H1 (cell line): ENCODE measurements around the gene FRMD4A. TPM values are rescaled to one million over a fixed set of nuclear protein-coding genes. Genes with fewer than 3 reads are reported as not detected.

Experiments
- EP300 ChIP-seq, 2 experiments: IDR thresholded peaks; 1 replicate in 1 of 2; 2 replicates in 1 of 2; pipeline ENCODE4 v1.6.1; 2011 to 2012; ENCODE audit warnings: low read depth in 2 of 2, low read length in 2 of 2, mild to moderate bottlenecking in 2 of 2, borderline replicate concordance in 1 of 2, inconsistent platforms in 1 of 2, moderate library complexity in 1 of 2
- EZH2 ChIP-seq: fragments of 200-600 bp; sonication (generic); IDR thresholded peaks from 2 replicates; pipeline ENCODE4 v1.7.1; 2012; ENCODE audit warnings: low read depth, mild to moderate bottlenecking, moderate library complexity, low read length, inconsistent platforms; ENCODE audit not compliant: severe bottlenecking
- TAF7 ChIP-seq: optimal IDR thresholded peaks from 2 replicates; pipeline ENCODE3; 2011; ENCODE audit warnings: low read depth, mild to moderate bottlenecking, inconsistent platforms, low read length, moderate library complexity, borderline replicate concordance
- TEAD4 ChIP-seq: IDR thresholded peaks from 2 replicates; pipeline ENCODE4 v1.6.1; 2012; ENCODE audit warnings: low read depth, low read length, inconsistent platforms, mixed read lengths
- ZNF274 ChIP-seq: IDR thresholded peaks from 2 replicates; pipeline ENCODE4 v1.7.0; 2012; ENCODE audit warnings: low read length, borderline replicate concordance; ENCODE audit errors: extremely low read depth
- polyA plus RNA-seq, 7 experiments: library from polyadenylated mRNA; depleted of rRNA in 3 of 7; stranded (reverse) in 5 of 7; unstranded in 2 of 7; fragments of >200 nt in 5 of 7; fragments of 200-250 nt in 2 of 7; gene quantifications; 1 replicate in 5 of 7; 2 replicates in 1 of 7; 4 replicates in 1 of 7; pipeline versions ENCODE4 v1.2.1 to v1.2.3, GENCODE V29; 2011 to 2013; ENCODE audit warnings: missing spikeins in 2 of 7, mixed read lengths in 2 of 7
- total RNA-seq: library from RNA; stranded (reverse); fragmentation: NEBNext Ultra II Directional; extraction: Animal tissue kit (Norgen Biotek cat#: 25700); gene quantifications from 2 replicates; pipeline ENCODE4 v1.2.1, GENCODE V29; 2021

The FRMD4A gene
- total and polyA plus RNA-seq, 2 of the 8 experiments (the other 6 are each of a cell fraction or from before 2014, with no cell fraction given) = 38.6 to 39.6 TPM

DNA sequence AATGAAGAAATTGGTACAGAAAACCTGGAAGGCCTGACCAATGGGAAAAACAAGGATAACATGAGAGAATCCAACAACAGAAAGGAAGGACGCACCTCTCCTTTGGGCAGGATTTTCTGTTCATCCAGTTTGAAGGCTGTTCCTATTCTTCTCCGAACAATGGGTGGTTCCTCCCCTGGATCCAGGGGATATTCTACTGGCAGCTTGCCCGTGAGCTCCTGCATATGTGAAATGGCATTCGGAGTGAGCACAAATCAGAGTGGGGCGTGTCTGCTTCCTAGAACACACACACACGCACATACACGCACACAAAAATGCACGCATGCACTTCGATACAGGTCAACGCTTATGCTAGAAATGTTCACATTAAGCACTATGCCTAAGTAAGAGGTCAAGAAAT, 660.4 kb downstream of the FRMD4A start (continued):
- TF ChIP-seq TEAD4 (no peak), EZH2 (no peak), TAF7 (no peak), EP300 (IDR thresholded peaks at IDR 0.05; ENCODE audit: borderline replicate concordance in 1 of 2, low read depth in 2 of 2, low read length in 2 of 2) (no peak), ZNF274 (no peak)
